Measurements from ENCODE around the gene EXD2.

GRCh38 chr14:69246331-69246730, 55.0 kb downstream of the EXD2 start:
- TF ChIP-seq CTCF (IDR thresholded peaks at IDR 0.05) (no peak), POLR2A (IDR thresholded peaks at IDR 0.05) (no peak)

All from ovary (tissue), 3 donors.